Measurements from ENCODE around the gene LIMA1. TPM values are rescaled to one million over a fixed set of nuclear protein-coding genes. Genes with fewer than 3 reads are reported as not detected.
"Not testable (repeated sequence)": the region's sequence is repeated elsewhere in the genome, so short reads cannot be mapped to it uniquely, and the experiment has no call there.

LIMA1 gene
- total RNA-seq, 2 experiments from 2014 or later = 6.2 to 20.4 TPM

- TSS peak; percentile 41 for BruUV-seq (replicated peaks)
Observed at GRCh38 chr12:50151047-50151687, 132.2 kb downstream of the LIMA1 start.

GRCh38 chr12:50149311-50149710 lies 134.0 kb downstream of the LIMA1 start:
- ChIA-PET POLR2A (interaction anchor here (0.6 to 1.3 kb wide), 4 partner anchors 12 to 102 kb away, joined by 3 to 7 read pairs (median 3); no protein-coding TSS in a partner anchor), CTCF (ENCODE audit: unreplicated experiment) (no interaction called here)
- Histone ChIP-seq H3K36me3 (ENCODE audit: insufficient read depth, low read length) (peaks cover 4% of the 10 kb centered on the region; the same call in 1 of the 2 replicates), H3K4me1 (ENCODE audit: insufficient read depth, low read length, poor library complexity, severe bottlenecking) (no peaks in the 10 kb centered on the region), H3K4me2 (ENCODE audit: low read length) (no peak overlapping the region), H3K9me3 (ENCODE audit: low read length) (no peaks in the 10 kb centered on the region), H3K4me3 (ENCODE audit: low read depth, low read length, poor library complexity, severe bottlenecking) (no peak overlapping the region), H3K27ac (ENCODE audit: low read depth, low read length, poor library complexity, severe bottlenecking) (no peak overlapping the region), H3K79me2 (ENCODE audit: insufficient read depth, low read depth, low read length) (0 out of 2 replicates have a peak, but pooled peaks cover 2% of the 10 kb centered on the region), H3K9me2 (ENCODE audit: insufficient read depth, low read length) (no peaks in the 10 kb centered on the region), H2AFZ (ENCODE audit: low read length) (no peak overlapping the region), H4K20me1 (ENCODE audit: insufficient read depth, low read length) (peaks cover 2% of the 10 kb centered on the region; the same call in 1 of the 2 replicates)
- no peak for DNase-seq (ENCODE audit: low spot score)
- no TSS peak for BruUV-seq (replicated peaks)
- intact Hi-C loops (cut with micrococcal nuclease; ENCODE audit: unreplicated experiment) = no loop called here
- TF ChIP-seq CTCF (conservative IDR thresholded peaks at IDR 0.05; ENCODE audit: low read length) = no peak
- no peak for TF ChIP-seq EZH2phosphoT487 (IDR thresholded peaks at IDR 0.05; ENCODE audit: borderline replicate concordance, low read depth, low read length)

More at GRCh38 chr12:50151047-50151687, 132.2 kb downstream of the LIMA1 start:
- CTCF ChIA-PET (ENCODE audit: unreplicated experiment) = no interaction called here
- H3K79me2 ChIP-seq (ENCODE audit: insufficient read depth, low read depth, low read length) = 0 out of 2 replicates have a peak, but pooled peaks cover 7% of the 10 kb centered on the region
- intact Hi-C loops (cut with micrococcal nuclease; ENCODE audit: unreplicated experiment) = no loop called here
- H3K4me1 ChIP-seq (ENCODE audit: insufficient read depth, low read length, poor library complexity, severe bottlenecking) = no peaks in the 10 kb centered on the region
- no peaks in the 10 kb centered on the region for H3K36me3 ChIP-seq (ENCODE audit: insufficient read depth, low read length)
- H3K4me3 ChIP-seq (ENCODE audit: low read depth, low read length, poor library complexity, severe bottlenecking) = no peak overlapping the region
- no peak for DNase-seq (ENCODE audit: low spot score)
- H3K4me2 ChIP-seq (ENCODE audit: low read length) = no peak overlapping the region
- no peak overlapping the region for H2AFZ ChIP-seq (ENCODE audit: low read length)
- no peak overlapping the region for H3K27ac ChIP-seq (ENCODE audit: low read depth, low read length, poor library complexity, severe bottlenecking)
- H3K9me2 ChIP-seq (ENCODE audit: insufficient read depth, low read length) = no peaks in the 10 kb centered on the region
- POLR2A ChIA-PET = interaction anchor here (1.2 kb wide), 1 partner anchor 15 kb away, joined by 3 read pairs; no protein-coding TSS in a partner anchor
- H4K20me1 ChIP-seq (ENCODE audit: insufficient read depth, low read length) = no peaks in the 10 kb centered on the region
- TF ChIP-seq CTCF (conservative IDR thresholded peaks at IDR 0.05; ENCODE audit: low read length) (no peak), EZH2phosphoT487 (IDR thresholded peaks at IDR 0.05; ENCODE audit: borderline replicate concordance, low read depth, low read length) (no peak)
- no peaks in the 10 kb centered on the region for H3K9me3 ChIP-seq (ENCODE audit: low read length)

- POLR2A ChIA-PET = interaction anchor here (0.5 to 0.7 kb wide), 2 partner anchors 60 to 1129 kb away, joined by 3 to 5 read pairs; no protein-coding TSS in a partner anchor
- intact Hi-C loops (cut with micrococcal nuclease; ENCODE audit: unreplicated experiment); BruUV-seq (replicated peaks); H2AFZ ChIP-seq (ENCODE audit: low read length); CTCF ChIA-PET (ENCODE audit: unreplicated experiment); H3K4me2 ChIP-seq (ENCODE audit: low read length); DNase-seq (ENCODE audit: low spot score); H3K9me2 ChIP-seq (ENCODE audit: insufficient read depth, low read length); H3K4me1 ChIP-seq (ENCODE audit: insufficient read depth, low read length, poor library complexity, severe bottlenecking); H3K9me3 ChIP-seq (ENCODE audit: low read length); H3K4me3 ChIP-seq (ENCODE audit: low read depth, low read length, poor library complexity, severe bottlenecking); H4K20me1 ChIP-seq (ENCODE audit: insufficient read depth, low read length); H3K27ac ChIP-seq (ENCODE audit: low read depth, low read length, poor library complexity, severe bottlenecking); H3K79me2 ChIP-seq (ENCODE audit: insufficient read depth, low read depth, low read length): not testable (repeated sequence)
- peaks cover 14% of the 10 kb centered on the region; the same call in 1 of the 2 replicates for H3K36me3 ChIP-seq (ENCODE audit: insufficient read depth, low read length)
Observed at GRCh38 chr12:50148011-50148410, 135.3 kb downstream of the LIMA1 start.
